ENCODE measurements around the gene TANGO6. TPM values are rescaled to one million over a fixed set of nuclear protein-coding genes. Genes with fewer than 3 reads are reported as not detected.

Gene TANGO6
- total and polyA plus RNA-seq, 2 of the 8 experiments (the other 6 are each of a cell fraction or from before 2014, with no cell fraction given) = 5.0 to 19.5 TPM

DNA sequence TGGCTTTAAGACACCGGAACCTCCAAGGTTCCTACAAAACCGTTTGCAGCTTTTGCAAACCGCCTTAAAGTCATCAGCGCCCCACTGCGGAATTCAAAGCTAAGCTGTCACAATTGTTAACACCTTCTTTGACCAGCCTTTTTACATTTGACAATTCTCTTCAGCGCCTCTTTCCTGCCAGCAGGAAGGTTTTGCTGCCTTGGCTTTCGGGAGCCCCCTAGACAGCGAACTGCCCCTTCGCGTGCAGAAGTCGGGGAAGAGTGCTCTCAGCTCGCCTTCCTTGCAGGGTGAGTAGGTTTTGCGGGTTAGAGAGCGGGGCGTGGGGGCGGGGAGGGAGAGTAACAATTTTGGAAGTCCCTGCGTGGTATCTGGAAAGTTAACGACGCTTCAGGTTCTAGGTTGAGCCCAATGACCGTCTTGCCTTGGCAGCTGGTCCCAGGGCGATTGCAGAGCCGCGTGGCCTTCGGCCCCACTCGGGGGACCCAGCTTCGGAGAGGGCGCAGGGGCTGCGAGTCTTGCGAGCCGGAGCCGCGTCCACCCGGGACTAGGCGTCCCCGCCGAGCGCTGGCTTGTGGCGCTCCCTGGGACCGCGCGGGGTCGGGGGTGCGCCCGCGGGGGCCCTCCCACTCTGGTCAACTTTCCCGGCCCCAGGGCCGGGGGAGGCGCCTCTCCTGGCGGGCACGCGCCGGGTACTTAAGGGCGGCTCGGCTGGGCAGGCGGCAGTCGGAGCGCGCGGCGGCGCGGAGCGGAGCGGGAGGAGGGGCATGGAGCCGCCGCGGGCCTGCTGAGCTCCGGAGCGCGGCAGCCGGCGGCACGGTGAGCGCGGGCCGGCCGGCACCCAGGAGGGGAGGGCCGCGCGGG lies 262.4 kb downstream of the TANGO6 start, which contains the start of gene HAS3 (continued):
- TF ChIP-seq KDM4A (IDR thresholded peaks at IDR 0.05; ENCODE audit: low read depth, low read length, severe bottlenecking) (peak; percentile 59), BCL11A (IDR thresholded peaks at IDR 0.05; ENCODE audit: low read depth in 2 of 2, low read length in 2 of 2) (no peak), EGR1 (IDR thresholded peaks at IDR 0.05; ENCODE audit: borderline replicate concordance, low read depth, low read length) (no peak), KDM5A (IDR thresholded peaks at IDR 0.05; ENCODE audit: low read length) (no peak), KDM1A (IDR thresholded peaks at IDR 0.05; ENCODE audit: borderline replicate concordance, low read length) (no peak), SIX5 (IDR thresholded peaks at IDR 0.05; ENCODE audit: low read depth, low read length) (no peak), GABPA (IDR thresholded peaks at IDR 0.05; ENCODE audit: borderline replicate concordance, insufficient read depth, low read length) (no peak), CTBP2 (IDR thresholded peaks at IDR 0.05; ENCODE audit: borderline replicate concordance, insufficient read depth, insufficient read length, low read length) (peak; percentile 74), RXRA (IDR thresholded peaks at IDR 0.05; ENCODE audit: insufficient read depth, low read depth, low read length) (no peak), SP4 (IDR thresholded peaks at IDR 0.05; ENCODE audit: low read length) (no peak), CREB1 (IDR thresholded peaks at IDR 0.05) (no peak), TAF7 (optimal IDR thresholded peaks at IDR 0.05; ENCODE audit: borderline replicate concordance, low read depth, low read length) (no peak), RNF2 (IDR thresholded peaks at IDR 0.05; ENCODE audit: borderline replicate concordance, low read depth, low read length, missing control alignments, poor library complexity, severe bottlenecking) (no peak), TBP (IDR thresholded peaks at IDR 0.05; ENCODE audit: low read depth, low read length) (peak; percentile 61; the same call in 1 of the 2 replicates)
- TF ChIP-seq, protein P1, sequence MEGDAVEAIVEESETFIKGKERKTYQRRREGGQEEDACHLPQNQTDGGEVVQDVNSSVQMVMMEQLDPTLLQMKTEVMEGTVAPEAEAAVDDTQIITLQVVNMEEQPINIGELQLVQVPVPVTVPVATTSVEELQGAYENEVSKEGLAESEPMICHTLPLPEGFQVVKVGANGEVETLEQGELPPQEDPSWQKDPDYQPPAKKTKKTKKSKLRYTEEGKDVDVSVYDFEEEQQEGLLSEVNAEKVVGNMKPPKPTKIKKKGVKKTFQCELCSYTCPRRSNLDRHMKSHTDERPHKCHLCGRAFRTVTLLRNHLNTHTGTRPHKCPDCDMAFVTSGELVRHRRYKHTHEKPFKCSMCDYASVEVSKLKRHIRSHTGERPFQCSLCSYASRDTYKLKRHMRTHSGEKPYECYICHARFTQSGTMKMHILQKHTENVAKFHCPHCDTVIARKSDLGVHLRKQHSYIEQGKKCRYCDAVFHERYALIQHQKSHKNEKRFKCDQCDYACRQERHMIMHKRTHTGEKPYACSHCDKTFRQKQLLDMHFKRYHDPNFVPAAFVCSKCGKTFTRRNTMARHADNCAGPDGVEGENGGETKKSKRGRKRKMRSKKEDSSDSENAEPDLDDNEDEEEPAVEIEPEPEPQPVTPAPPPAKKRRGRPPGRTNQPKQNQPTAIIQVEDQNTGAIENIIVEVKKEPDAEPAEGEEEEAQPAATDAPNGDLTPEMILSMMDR (IDR thresholded peaks at IDR 0.05; ENCODE audit: control extremely low read depth in 1 of 3, insufficient read depth in 1 of 3, low read depth in 1 of 3, low read length in 3 of 3) = peak in 2 of 3 experiments; percentile 48 to 49; a peak in 3 of 4 replicates
- TF ChIP-seq, protein P2, sequence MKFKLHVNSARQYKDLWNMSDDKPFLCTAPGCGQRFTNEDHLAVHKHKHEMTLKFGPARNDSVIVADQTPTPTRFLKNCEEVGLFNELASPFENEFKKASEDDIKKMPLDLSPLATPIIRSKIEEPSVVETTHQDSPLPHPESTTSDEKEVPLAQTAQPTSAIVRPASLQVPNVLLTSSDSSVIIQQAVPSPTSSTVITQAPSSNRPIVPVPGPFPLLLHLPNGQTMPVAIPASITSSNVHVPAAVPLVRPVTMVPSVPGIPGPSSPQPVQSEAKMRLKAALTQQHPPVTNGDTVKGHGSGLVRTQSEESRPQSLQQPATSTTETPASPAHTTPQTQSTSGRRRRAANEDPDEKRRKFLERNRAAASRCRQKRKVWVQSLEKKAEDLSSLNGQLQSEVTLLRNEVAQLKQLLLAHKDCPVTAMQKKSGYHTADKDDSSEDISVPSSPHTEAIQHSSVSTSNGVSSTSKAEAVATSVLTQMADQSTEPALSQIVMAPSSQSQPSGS (IDR thresholded peaks at IDR 0.05; ENCODE audit: low read length) = 0 out of 2 replicates have a peak, but pooled peaks have one; percentile 7
- TF ChIP-seq, protein P3, sequence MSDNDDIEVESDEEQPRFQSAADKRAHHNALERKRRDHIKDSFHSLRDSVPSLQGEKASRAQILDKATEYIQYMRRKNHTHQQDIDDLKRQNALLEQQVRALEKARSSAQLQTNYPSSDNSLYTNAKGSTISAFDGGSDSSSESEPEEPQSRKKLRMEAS (IDR thresholded peaks at IDR 0.05) = no peak; the same call in 1 of the 2 replicates
